Measurements from ENCODE around the gene SCAP.
"Not testable (repeated sequence)": the region's sequence is repeated elsewhere in the genome, so short reads cannot be mapped to it uniquely, and the experiment has no call there.

DNA sequence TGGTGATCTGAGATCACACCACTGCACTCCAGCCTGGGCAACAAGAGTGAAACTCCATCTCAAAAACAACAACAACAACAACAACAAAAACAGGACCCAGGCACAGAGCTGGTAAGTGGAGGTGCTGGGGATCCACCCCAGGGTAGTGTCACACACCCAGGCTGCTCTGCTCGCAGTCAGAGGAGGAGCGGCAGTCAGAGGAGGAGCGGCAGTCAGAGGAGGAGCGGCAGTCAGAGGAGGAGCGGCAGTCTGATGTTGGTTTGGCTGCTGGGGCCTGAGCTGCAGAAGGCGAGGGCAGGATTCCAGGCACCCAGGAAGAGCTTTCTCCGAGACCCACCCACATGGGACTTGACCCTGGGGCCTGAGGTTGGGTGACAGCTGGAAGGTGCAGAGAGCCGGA is 105.7 kb downstream of the SCAP start:
- TF ChIP-seq EZH2 (IDR thresholded peaks at IDR 0.05); POLR2AphosphoS5 (IDR thresholded peaks at IDR 0.05; ENCODE audit: borderline replicate concordance, low read depth, low read length): not testable (repeated sequence)

Data from SK-N-MC (cell line).